Nephron progenitor cell (in vitro differentiated cells): ENCODE measurements around the gene WDPCP.

ENCODE experiments used
- DNase-seq: peaks from one replicate; pipeline ENCODE4 v3.0.0; 2021
- H3K27ac Mint-ChIP-seq: 2 replicates; pipeline ENCODE4 v1.8.0; 2021; ENCODE audit warnings: mild to moderate bottlenecking, moderate library complexity, mixed read lengths
- H3K27me3 Mint-ChIP-seq: 2 replicates; pipeline ENCODE4 v1.8.0; 2021; ENCODE audit warnings: mild to moderate bottlenecking, low read depth, mixed read lengths; ENCODE audit not compliant: poor library complexity
- H3K36me3 Mint-ChIP-seq: 2 replicates; pipeline ENCODE4 v1.8.0; 2021; ENCODE audit warnings: low read depth, mixed read lengths
- H3K4me1 Mint-ChIP-seq: 2 replicates; pipeline ENCODE4 v1.8.0; 2021; ENCODE audit warnings: mixed read lengths
- H3K4me3 Mint-ChIP-seq: 2 replicates; pipeline ENCODE4 v1.8.0; 2021; ENCODE audit warnings: mild to moderate bottlenecking, moderate library complexity, mixed read lengths
- H3K9me3 Mint-ChIP-seq: 2 replicates; pipeline ENCODE4 v1.8.0; 2021; ENCODE audit warnings: mild to moderate bottlenecking, moderate library complexity, mixed read lengths
- TF ChIP-seq, protein P1 (sequence below): fragments of 200-600 bp; sonication (generic); IDR thresholded peaks from 2 replicates; pipeline ENCODE4 v1.5.0; 2021; ENCODE audit warnings: antibody characterized with exemption

WDPCP gene

DNA sequence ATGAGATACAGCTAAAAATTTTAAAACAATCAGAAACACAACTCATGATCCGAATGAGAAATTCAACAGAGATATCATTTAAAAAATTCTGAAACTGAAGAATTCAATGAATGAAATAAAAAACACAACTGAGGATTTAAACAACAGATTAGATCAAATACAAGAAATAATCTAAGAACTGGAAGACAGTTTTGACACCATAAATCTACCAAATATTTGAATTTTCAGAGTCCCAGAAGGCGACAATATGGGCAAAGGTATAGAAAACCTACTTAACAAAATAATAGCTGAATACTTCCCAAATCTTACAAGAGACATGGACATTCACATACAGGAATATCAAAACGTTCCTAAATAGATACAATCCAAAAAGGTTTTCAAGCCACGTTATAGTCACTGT lies 315.7 kb downstream of the WDPCP start:
- no peak for DNase-seq
- no peak overlapping the region for H3K27ac Mint-ChIP-seq

DNA sequence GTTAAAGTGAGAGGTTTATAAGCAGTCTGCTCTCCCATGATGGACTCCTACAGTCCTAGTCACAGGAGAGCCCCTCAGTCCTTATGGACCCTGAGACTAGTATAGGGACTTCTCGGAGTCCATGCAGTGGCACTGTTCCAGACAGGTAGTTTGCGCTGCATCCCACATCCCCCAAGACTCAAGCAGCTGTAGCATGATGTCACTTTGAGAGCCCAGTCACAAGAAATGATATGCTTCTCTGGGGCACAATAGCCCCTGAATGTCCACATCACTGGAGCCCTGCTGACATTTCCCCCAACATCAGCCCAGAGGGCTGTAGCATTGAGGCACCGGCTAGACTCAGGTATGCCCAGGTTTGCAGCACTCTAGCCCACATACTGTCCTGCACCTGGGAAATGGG lies 317.6 kb downstream of the WDPCP start:
- Mint-ChIP-seq H3K4me3 (no peak overlapping the region), H3K9me3 (peaks cover 27% of the 10 kb centered on the region), H3K36me3 (no peaks in the 10 kb centered on the region), H3K4me1 (no peaks in the 10 kb centered on the region), H3K27me3 (no peaks in the 10 kb centered on the region), H3K27ac (no peak overlapping the region)
- no peak for DNase-seq
- TF ChIP-seq, protein P1, sequence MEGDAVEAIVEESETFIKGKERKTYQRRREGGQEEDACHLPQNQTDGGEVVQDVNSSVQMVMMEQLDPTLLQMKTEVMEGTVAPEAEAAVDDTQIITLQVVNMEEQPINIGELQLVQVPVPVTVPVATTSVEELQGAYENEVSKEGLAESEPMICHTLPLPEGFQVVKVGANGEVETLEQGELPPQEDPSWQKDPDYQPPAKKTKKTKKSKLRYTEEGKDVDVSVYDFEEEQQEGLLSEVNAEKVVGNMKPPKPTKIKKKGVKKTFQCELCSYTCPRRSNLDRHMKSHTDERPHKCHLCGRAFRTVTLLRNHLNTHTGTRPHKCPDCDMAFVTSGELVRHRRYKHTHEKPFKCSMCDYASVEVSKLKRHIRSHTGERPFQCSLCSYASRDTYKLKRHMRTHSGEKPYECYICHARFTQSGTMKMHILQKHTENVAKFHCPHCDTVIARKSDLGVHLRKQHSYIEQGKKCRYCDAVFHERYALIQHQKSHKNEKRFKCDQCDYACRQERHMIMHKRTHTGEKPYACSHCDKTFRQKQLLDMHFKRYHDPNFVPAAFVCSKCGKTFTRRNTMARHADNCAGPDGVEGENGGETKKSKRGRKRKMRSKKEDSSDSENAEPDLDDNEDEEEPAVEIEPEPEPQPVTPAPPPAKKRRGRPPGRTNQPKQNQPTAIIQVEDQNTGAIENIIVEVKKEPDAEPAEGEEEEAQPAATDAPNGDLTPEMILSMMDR, result no peak

More for the DNA sequence above, 315.7 kb downstream of the WDPCP start:
- H3K36me3 Mint-ChIP-seq, result no peaks in the 10 kb centered on the region
- no peak overlapping the region for H3K4me3 Mint-ChIP-seq
- TF ChIP-seq, protein P1, result no peak
- no peaks in the 10 kb centered on the region for H3K4me1 Mint-ChIP-seq
- H3K9me3 Mint-ChIP-seq, result peaks cover 34% of the 10 kb centered on the region
- H3K27me3 Mint-ChIP-seq, result no peaks in the 10 kb centered on the region

DNA sequence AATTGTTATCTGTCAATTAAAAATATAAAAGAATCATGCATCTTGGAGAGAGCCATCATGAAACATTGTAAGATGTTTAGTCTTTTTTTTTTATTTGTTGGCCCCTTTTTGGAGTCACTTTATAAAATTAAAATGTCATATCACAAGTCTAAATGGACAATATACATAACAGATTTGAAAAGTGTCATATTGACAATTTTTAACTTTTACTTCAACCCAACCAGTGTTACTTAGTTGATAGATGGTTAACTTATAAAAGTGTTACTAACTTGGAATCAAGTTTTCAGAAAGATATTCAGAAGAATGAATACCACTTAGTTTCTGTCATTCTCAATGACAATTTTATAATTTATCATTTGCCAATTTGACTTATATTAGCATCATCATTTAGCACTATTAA lies 319.3 kb downstream of the WDPCP start:
- H3K4me3 Mint-ChIP-seq, result no peak overlapping the region
- no peak for DNase-seq
- peaks cover 22% of the 10 kb centered on the region for H3K9me3 Mint-ChIP-seq
- H3K27ac Mint-ChIP-seq, result no peak overlapping the region
- H3K27me3 Mint-ChIP-seq, result no peaks in the 10 kb centered on the region
- no peaks in the 10 kb centered on the region for H3K4me1 Mint-ChIP-seq
- H3K36me3 Mint-ChIP-seq, result no peaks in the 10 kb centered on the region
- TF ChIP-seq, protein P1, result no peak

GRCh38 chr2:63261137-63261621 lies 327.1 kb downstream of the WDPCP start:
- Mint-ChIP-seq H3K36me3 (no peaks in the 10 kb centered on the region), H3K4me1 (no peaks in the 10 kb centered on the region)

GRCh38 chr2:63257473-63257872 lies 330.8 kb downstream of the WDPCP start:
- Mint-ChIP-seq H3K4me3 (no peak overlapping the region), H3K9me3 (no peaks in the 10 kb centered on the region), H3K4me1 (no peaks in the 10 kb centered on the region), H3K27ac (no peak overlapping the region), H3K36me3 (no peaks in the 10 kb centered on the region), H3K27me3 (no peaks in the 10 kb centered on the region)
- no peak for DNase-seq
- TF ChIP-seq, protein P1, result no peak

More at GRCh38 chr2:63261137-63261621, 327.1 kb downstream of the WDPCP start:
- no peak overlapping the region for H3K27ac Mint-ChIP-seq
- no peaks in the 10 kb centered on the region for H3K27me3 Mint-ChIP-seq
- H3K4me3 Mint-ChIP-seq, result no peak overlapping the region
- no peak for DNase-seq
- no peaks in the 10 kb centered on the region for H3K9me3 Mint-ChIP-seq
- TF ChIP-seq, protein P1, result no peak

- Mint-ChIP-seq H3K27ac (no peak overlapping the region), H3K36me3 (no peaks in the 10 kb centered on the region), H3K4me1 (no peaks in the 10 kb centered on the region), H3K4me3 (no peak overlapping the region), H3K27me3 (peaks cover 5% of the 10 kb centered on the region), H3K9me3 (no peaks in the 10 kb centered on the region)
- DNase-seq, result no peak
- TF ChIP-seq, protein P1, result no peak
These were observed 339.1 kb downstream of the WDPCP start for GRCh38 chr2:63249161-63249560.
